Astrocyte (in vitro differentiated cells and primary cell): ENCODE results near the gene EVX1. TPM values are rescaled to one million over a fixed set of nuclear protein-coding genes. Genes with fewer than 3 reads are reported as not detected.

Experiments used
- DNase-seq: peaks from one replicate; pipeline ENCODE4 v3.0.0-alpha.2; 2010; ENCODE audit warnings: low read depth
- FAIRE-seq: peaks from 2 replicates; lab custom pipeline; 2011; peaks lifted over from hg19 to GRCh38; lab: Jason Lieb, UNC
- H2AFZ ChIP-seq: 2 replicates; pipeline ENCODE4 v1.6.0; 2012; ENCODE audit warnings: low read depth, low read length, inconsistent platforms
- H3K27ac ChIP-seq: 2 replicates; pipeline ENCODE4 v1.5.1; 2011; ENCODE audit warnings: low read depth, low read length, inconsistent platforms
- H3K27me3 ChIP-seq: 2 replicates; pipeline ENCODE4 v1.6.0; 2011; ENCODE audit warnings: low read length, inconsistent platforms; ENCODE audit not compliant: insufficient read depth
- H3K36me3 ChIP-seq: 2 replicates; pipeline ENCODE4 v1.5.1; 2011; ENCODE audit warnings: low read length, inconsistent platforms; ENCODE audit not compliant: insufficient read depth
- H3K4me1 ChIP-seq: 2 replicates; pipeline ENCODE4 v1.5.1; 2011; ENCODE audit warnings: low read length, inconsistent platforms; ENCODE audit not compliant: insufficient read depth
- H3K4me2 ChIP-seq: 2 replicates; pipeline ENCODE4 v1.6.0; 2012; ENCODE audit warnings: low read length, inconsistent platforms
- H3K4me3 ChIP-seq: 2 replicates; pipeline ENCODE4 v1.5.1; 2011; ENCODE audit warnings: low read depth, mild to moderate bottlenecking, low read length, inconsistent platforms; ENCODE audit not compliant: insufficient read depth
- H3K79me2 ChIP-seq: 2 replicates; pipeline ENCODE4 v1.6.0; 2012; ENCODE audit warnings: mild to moderate bottlenecking, low read length, inconsistent platforms; ENCODE audit not compliant: insufficient read depth
- H3K9ac ChIP-seq: 2 replicates; pipeline ENCODE4 v1.6.0; 2012; ENCODE audit warnings: mild to moderate bottlenecking, low read length, inconsistent platforms
- H3K9me3 ChIP-seq: 2 replicates; pipeline ENCODE4 v1.5.1; 2012; ENCODE audit warnings: low read depth, mild to moderate bottlenecking, low read length, inconsistent platforms; ENCODE audit not compliant: insufficient read depth
- H4K20me1 ChIP-seq: 2 replicates; pipeline ENCODE4 v1.6.0; 2012; ENCODE audit warnings: low read length, inconsistent platforms; ENCODE audit not compliant: insufficient read depth
- H3K27ac Mint-ChIP-seq: one replicate; pipeline ENCODE4 v1.8.0; 2021; ENCODE audit warnings: mild to moderate bottlenecking, mixed read lengths; ENCODE audit not compliant: unreplicated experiment
- H3K27me3 Mint-ChIP-seq: one replicate; pipeline ENCODE4 v1.8.0; 2021; ENCODE audit warnings: low read depth, mixed read lengths; ENCODE audit not compliant: unreplicated experiment
- H3K36me3 Mint-ChIP-seq: one replicate; pipeline ENCODE4 v1.8.0; 2021; ENCODE audit warnings: low read depth, mixed read lengths; ENCODE audit not compliant: unreplicated experiment
- H3K4me1 Mint-ChIP-seq: one replicate; pipeline ENCODE4 v1.8.0; 2021; ENCODE audit warnings: low read depth, mixed read lengths; ENCODE audit not compliant: unreplicated experiment
- H3K4me3 Mint-ChIP-seq: one replicate; pipeline ENCODE4 v1.8.0; 2021; ENCODE audit warnings: mild to moderate bottlenecking, moderate library complexity, mixed read lengths; ENCODE audit not compliant: unreplicated experiment
- H3K9me3 Mint-ChIP-seq: one replicate; pipeline ENCODE4 v1.8.0; 2021; ENCODE audit warnings: mild to moderate bottlenecking, mixed read lengths; ENCODE audit not compliant: unreplicated experiment
- EZH2 ChIP-seq: IDR thresholded peaks from 2 replicates; pipeline ENCODE4 v1.6.1; 2012; ENCODE audit warnings: mild to moderate bottlenecking, low read length, inconsistent platforms; ENCODE audit not compliant: insufficient read depth
- total RNA-seq: library from RNA; stranded (reverse); gene quantifications from 2 replicates; pipeline ENCODE4 v1.2.1, GENCODE V29; 2021
- TF ChIP-seq, protein P1 (sequence below): IDR thresholded peaks from 2 replicates; pipeline ENCODE4 v1.5.1; 2011; ENCODE audit warnings: low read depth, mild to moderate bottlenecking, inconsistent platforms, low read length, moderate library complexity; ENCODE audit not compliant: insufficient read depth

The EVX1 gene
- total RNA-seq, 1 donor from 2014 or later: not detected

DNA sequence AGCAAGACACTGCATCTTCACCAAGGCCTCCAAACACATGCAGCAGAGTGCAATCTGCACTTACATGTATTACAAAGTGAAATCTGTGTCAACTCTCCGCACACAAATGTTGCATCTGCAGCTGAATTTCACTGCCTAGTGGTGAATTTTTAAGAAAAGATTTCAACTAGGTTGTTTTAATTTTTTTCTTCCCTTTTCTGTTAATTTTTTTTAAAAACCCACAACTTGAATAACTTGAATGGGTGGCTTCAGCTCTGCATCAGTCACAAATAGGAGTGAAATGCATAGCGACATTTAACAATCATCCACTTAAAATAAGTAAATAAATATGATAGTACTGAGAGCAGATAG lies 48.6 kb upstream of the EVX1 start:
- FAIRE-seq (no peak), DNase-seq (no peak)
- peaks cover 15% of the 10 kb centered on the region for H4K20me1 ChIP-seq
- H3K4me2 ChIP-seq: no peak overlapping the region
- peaks cover 89% of the 10 kb centered on the region for H3K27me3 Mint-ChIP-seq
- peaks cover 4% of the 10 kb centered on the region for H3K9me3 ChIP-seq
- H3K27me3 ChIP-seq: peaks cover 98% of the 10 kb centered on the region
- H3K79me2 ChIP-seq: no peaks in the 10 kb centered on the region
- no peak overlapping the region for H3K4me3 Mint-ChIP-seq
- peaks cover 17% of the 10 kb centered on the region for H3K9me3 Mint-ChIP-seq
- H3K9ac ChIP-seq: no peak overlapping the region
- no peak overlapping the region for H3K27ac Mint-ChIP-seq
- no peaks in the 10 kb centered on the region for H3K36me3 Mint-ChIP-seq
- no peak overlapping the region for H2AFZ ChIP-seq
- no peak overlapping the region for H3K4me3 ChIP-seq
- no peaks in the 10 kb centered on the region for H3K4me1 Mint-ChIP-seq
- H3K27ac ChIP-seq: no peak overlapping the region
- H3K4me1 ChIP-seq: peaks cover 1% of the 10 kb centered on the region
- TF ChIP-seq EZH2: no peak
- TF ChIP-seq, protein P1, sequence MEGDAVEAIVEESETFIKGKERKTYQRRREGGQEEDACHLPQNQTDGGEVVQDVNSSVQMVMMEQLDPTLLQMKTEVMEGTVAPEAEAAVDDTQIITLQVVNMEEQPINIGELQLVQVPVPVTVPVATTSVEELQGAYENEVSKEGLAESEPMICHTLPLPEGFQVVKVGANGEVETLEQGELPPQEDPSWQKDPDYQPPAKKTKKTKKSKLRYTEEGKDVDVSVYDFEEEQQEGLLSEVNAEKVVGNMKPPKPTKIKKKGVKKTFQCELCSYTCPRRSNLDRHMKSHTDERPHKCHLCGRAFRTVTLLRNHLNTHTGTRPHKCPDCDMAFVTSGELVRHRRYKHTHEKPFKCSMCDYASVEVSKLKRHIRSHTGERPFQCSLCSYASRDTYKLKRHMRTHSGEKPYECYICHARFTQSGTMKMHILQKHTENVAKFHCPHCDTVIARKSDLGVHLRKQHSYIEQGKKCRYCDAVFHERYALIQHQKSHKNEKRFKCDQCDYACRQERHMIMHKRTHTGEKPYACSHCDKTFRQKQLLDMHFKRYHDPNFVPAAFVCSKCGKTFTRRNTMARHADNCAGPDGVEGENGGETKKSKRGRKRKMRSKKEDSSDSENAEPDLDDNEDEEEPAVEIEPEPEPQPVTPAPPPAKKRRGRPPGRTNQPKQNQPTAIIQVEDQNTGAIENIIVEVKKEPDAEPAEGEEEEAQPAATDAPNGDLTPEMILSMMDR: no peak
- H3K36me3 ChIP-seq: no peaks in the 10 kb centered on the region

DNA sequence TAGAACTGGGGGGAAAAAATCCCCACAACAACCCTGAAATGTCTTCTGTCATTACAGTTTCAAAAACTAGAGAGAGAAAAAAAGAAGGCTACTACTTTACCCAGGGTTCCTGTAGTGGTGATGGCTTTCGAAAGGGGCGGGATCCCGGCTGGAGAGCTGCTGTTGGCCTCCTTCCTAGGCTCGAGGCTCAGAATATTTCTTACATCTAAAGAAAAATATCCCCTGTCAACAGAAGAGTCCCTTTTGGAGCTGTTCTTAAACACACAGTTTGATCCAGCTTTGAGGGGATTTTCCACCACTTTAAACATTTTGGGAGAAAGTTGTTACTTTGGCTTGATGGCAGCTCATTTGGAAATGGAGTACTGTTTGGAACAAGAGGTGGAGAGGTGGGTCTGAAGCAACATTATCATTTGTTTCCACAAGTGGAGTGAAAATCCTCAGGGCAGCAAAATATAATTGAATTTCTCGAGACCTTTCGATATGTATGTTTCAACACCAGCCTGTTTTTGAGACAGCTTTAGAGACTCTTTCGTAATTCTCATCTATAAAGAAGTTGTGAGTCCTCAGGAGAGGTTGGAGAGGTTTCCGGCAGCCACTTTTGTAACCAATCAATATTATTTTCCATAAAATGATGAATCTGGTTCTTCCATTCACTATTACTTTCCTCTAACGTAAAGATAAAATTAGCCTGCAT lies 47.8 kb upstream of the EVX1 start:
- FAIRE-seq (no peak), DNase-seq (no peak)
- peaks cover 3% of the 10 kb centered on the region for H3K9me3 ChIP-seq
- H2AFZ ChIP-seq: no peak overlapping the region
- H3K79me2 ChIP-seq: no peaks in the 10 kb centered on the region
- peaks cover 9% of the 10 kb centered on the region for H4K20me1 ChIP-seq
- TF ChIP-seq, protein P1: no peak
- no peak for TF ChIP-seq EZH2
- Mint-ChIP-seq H3K27me3 (peaks cover 84% of the 10 kb centered on the region), H3K4me1 (no peaks in the 10 kb centered on the region), H3K36me3 (no peaks in the 10 kb centered on the region), H3K9me3 (peaks cover 17% of the 10 kb centered on the region), H3K27ac (no peak overlapping the region), H3K4me3 (no peak overlapping the region)
- no peak overlapping the region for H3K9ac ChIP-seq
- H3K27ac ChIP-seq: no peak overlapping the region
- peaks cover 94% of the 10 kb centered on the region for H3K27me3 ChIP-seq
- H3K36me3 ChIP-seq: no peaks in the 10 kb centered on the region
- no peak overlapping the region for H3K4me3 ChIP-seq
- no peaks in the 10 kb centered on the region for H3K4me1 ChIP-seq
- no peak overlapping the region for H3K4me2 ChIP-seq

DNA sequence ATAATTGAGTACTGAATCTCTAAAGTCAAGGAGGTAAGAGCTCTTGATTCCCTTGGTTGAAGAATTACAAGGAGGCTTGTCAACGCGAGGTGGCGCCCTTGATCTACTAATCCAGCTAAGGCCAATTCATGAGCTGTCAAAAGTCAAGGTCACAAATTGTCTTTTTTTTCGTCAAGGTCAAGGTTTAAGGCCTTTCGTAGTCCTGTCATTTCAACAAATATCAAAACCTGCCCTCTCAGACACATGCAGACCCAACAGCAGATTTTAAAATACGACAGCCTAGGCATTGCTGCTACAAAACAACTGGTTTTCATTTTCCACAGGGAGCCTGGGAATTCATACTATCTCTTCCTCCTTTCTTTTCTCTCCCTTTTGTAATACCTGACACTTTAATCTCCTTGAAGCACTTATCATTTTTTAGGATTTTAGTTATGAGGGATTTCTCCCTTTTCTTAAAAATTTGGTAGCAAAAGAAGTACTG lies 46.3 kb upstream of the EVX1 start:
- no peaks in the 10 kb centered on the region for H3K36me3 ChIP-seq
- H3K9me3 Mint-ChIP-seq: peaks cover 15% of the 10 kb centered on the region
- H3K9ac ChIP-seq: no peak overlapping the region
- TF ChIP-seq EZH2: no peak
- TF ChIP-seq, protein P1: peak; percentile 79
- H3K9me3 ChIP-seq: peaks cover 6% of the 10 kb centered on the region
- H4K20me1 ChIP-seq: peaks cover 17% of the 10 kb centered on the region
- H3K27ac Mint-ChIP-seq: no peak overlapping the region
- no peak overlapping the region for H2AFZ ChIP-seq
- peaks cover 94% of the 10 kb centered on the region for H3K27me3 ChIP-seq
- no peak overlapping the region for H3K4me3 ChIP-seq
- peak; percentile 33 for DNase-seq
- FAIRE-seq: peak; percentile 54
- no peak overlapping the region for H3K4me3 Mint-ChIP-seq
- H3K27ac ChIP-seq: no peak overlapping the region
- H3K4me1 ChIP-seq: no peaks in the 10 kb centered on the region
- H3K79me2 ChIP-seq: no peaks in the 10 kb centered on the region
- H3K4me1 Mint-ChIP-seq: no peaks in the 10 kb centered on the region
- peaks cover 81% of the 10 kb centered on the region for H3K27me3 Mint-ChIP-seq
- no peaks in the 10 kb centered on the region for H3K36me3 Mint-ChIP-seq
- H3K4me2 ChIP-seq: no peak overlapping the region
